C4-2B (cell line): ENCODE measurements around the gene EIF4E2.

Experiments
- H3K27ac ChIP-seq: fragments of 450-650 bp; 2 replicates; pipeline ENCODE4 v1.5.1; 2017
- ZFX ChIP-seq: fragments of 450-650 bp; IDR thresholded peaks from 2 replicates; pipeline ENCODE4 v1.6.1; 2017
- TF ChIP-seq, protein P1 (sequence below): fragments of 450-650 bp; conservative IDR thresholded peaks from 2 replicates; pipeline ENCODE4 v1.5.1; 2017; ENCODE audit warnings: mild to moderate bottlenecking

EIF4E2 gene

GRCh38 chr2:232534940-232535651, 15.4 kb upstream of the EIF4E2 start:
- TF ChIP-seq, protein P1, sequence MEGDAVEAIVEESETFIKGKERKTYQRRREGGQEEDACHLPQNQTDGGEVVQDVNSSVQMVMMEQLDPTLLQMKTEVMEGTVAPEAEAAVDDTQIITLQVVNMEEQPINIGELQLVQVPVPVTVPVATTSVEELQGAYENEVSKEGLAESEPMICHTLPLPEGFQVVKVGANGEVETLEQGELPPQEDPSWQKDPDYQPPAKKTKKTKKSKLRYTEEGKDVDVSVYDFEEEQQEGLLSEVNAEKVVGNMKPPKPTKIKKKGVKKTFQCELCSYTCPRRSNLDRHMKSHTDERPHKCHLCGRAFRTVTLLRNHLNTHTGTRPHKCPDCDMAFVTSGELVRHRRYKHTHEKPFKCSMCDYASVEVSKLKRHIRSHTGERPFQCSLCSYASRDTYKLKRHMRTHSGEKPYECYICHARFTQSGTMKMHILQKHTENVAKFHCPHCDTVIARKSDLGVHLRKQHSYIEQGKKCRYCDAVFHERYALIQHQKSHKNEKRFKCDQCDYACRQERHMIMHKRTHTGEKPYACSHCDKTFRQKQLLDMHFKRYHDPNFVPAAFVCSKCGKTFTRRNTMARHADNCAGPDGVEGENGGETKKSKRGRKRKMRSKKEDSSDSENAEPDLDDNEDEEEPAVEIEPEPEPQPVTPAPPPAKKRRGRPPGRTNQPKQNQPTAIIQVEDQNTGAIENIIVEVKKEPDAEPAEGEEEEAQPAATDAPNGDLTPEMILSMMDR = no peak
- TF ChIP-seq ZFX = no peak
- H3K27ac ChIP-seq = no peak overlapping the region

- H3K27ac ChIP-seq = no peak overlapping the region
- TF ChIP-seq, protein P1 = no peak
- TF ChIP-seq ZFX = no peak
Measured at GRCh38 chr2:232535761-232536530, 14.5 kb upstream of the EIF4E2 start.

GRCh38 chr2:232537079-232537478, 13.4 kb upstream of the EIF4E2 start:
- H3K27ac ChIP-seq = no peak overlapping the region
- TF ChIP-seq, protein P1 = no peak
- no peak for TF ChIP-seq ZFX

DNA sequence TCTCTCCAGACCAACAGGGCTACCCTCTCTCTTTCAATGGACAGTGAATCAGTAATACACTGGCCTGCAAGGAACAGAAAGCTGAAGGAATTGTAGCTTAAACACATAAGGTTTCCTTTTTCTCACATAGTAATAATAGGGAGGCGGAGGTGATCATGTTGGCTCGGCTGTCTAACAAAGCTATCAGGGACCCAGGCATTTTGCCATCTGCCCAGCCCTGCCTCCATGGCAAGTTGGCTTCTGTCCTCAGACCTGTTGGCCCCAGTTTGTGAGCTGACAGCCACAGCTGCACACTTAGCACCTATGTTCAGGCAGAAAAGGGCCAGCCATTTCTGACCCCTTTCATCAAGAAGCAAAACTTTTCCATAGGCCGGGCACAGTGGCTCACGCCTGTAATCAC, 13.0 kb upstream of the EIF4E2 start:
- H3K27ac ChIP-seq = no peak overlapping the region
- no peak for TF ChIP-seq ZFX
- TF ChIP-seq, protein P1 = no peak

GRCh38 chr2:232538671-232539070, 11.8 kb upstream of the EIF4E2 start:
- no peak overlapping the region for H3K27ac ChIP-seq
- no peak for TF ChIP-seq ZFX
- TF ChIP-seq, protein P1 = no peak

DNA sequence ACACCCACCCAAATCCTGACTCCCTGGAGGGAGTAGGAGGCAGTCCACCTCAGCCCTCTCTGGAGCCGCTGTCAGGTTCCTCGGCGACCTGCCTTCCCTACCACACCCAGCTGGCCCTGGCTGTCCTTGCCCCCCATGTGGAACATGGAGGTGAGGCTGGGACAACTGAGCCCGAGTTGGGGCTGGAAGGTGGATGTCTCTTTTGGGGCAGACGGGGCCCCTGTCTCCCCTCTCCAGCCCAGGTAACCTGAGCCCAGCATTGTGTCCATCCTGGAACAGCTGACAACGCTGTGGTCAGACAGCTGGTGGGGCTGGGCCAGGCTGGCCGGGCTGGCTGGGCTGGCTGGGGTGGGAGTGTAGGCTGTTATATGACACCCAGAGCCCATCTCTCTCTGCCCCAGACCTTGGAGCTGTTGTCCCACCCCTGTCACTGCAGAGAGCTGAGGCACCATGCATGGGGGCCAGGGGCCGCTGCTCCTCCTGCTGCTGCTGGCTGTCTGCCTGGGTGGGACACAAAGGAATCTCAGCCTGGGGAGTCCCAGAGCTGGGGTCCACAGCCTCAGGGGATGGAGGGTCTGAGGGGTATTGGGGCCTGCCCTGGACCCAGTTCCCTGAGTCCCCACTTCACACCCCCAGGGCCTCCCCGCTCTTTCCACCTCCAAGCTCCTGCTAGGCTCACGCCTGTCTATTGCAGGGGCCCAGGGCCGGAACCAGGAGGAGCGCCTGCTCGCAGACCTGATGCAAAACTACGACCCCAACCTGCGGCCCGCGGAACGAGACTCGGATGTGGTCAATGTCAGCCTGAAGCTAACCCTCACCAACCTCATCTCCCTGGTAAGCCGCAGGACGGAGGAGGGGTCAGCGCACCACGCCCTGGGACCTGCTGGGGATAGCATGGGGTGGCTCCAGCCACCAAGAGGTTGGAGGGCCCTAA, 10.9 kb upstream of the EIF4E2 start, which contains the start of gene CHRNG:
Gene CHRNG (plus strand): TSS at position 395 of the 934 bp plus-strand sequence. CDS start 56 bp downstream, at position 451.
- no peak within 1 kb of the TSS for H3K27ac ChIP-seq
- TF ChIP-seq ZFX = no peak
- TF ChIP-seq, protein P1 = no peak
